GM13976 (cell line): ENCODE measurements around the gene COG5.

Experiments
- DNase-seq: peaks from one replicate; pipeline ENCODE4 v3.0.0; 2012; ENCODE audit warnings: low spot score
- CTCF ChIP-seq: IDR thresholded peaks from 2 replicates; pipeline ENCODE4 v1.5.1; 2012; ENCODE audit warnings: borderline replicate concordance, mild to moderate bottlenecking; ENCODE audit not compliant: insufficient read depth; ENCODE audit errors: extremely low read depth, missing control alignments, control extremely low read depth
- in situ Hi-C: fragments of 300-500 bp; cut with MboI; formaldehyde crosslinking; loops from one replicate; pipeline ENCODE4 v1.12.0; 2022; ENCODE audit warnings: low sequenced_read_pairs, mixed read lengths, inconsistent platforms; ENCODE audit not compliant: unreplicated experiment

COG5 gene

GRCh38 chr7:107527196-107527595 lies 36.5 kb downstream of the COG5 start:
- no peak for DNase-seq
- in situ Hi-C loops, result no loop called here
- no peak for TF ChIP-seq CTCF

GRCh38 chr7:107526672-107527071 lies 37.0 kb downstream of the COG5 start:
- in situ Hi-C loops, result no loop called here
- no peak for DNase-seq
- TF ChIP-seq CTCF, result no peak

GRCh38 chr7:107506674-107507339 lies 56.9 kb downstream of the COG5 start:
- no peak for DNase-seq

GRCh38 chr7:107505997-107506673 lies 57.6 kb downstream of the COG5 start:
- DNase-seq, result no peak
- no peak for TF ChIP-seq CTCF
- in situ Hi-C loops, result no loop called here

More at GRCh38 chr7:107506674-107507339, 56.9 kb downstream of the COG5 start:
- TF ChIP-seq CTCF, result no peak
- in situ Hi-C loops, result no loop called here

GRCh38 chr7:107505362-107505761 lies 58.4 kb downstream of the COG5 start:
- in situ Hi-C loops, result no loop called here
- no peak for DNase-seq
- TF ChIP-seq CTCF, result no peak

GRCh38 chr7:107503687-107504086 lies 60.0 kb downstream of the COG5 start:
- in situ Hi-C loops, result no loop called here
- TF ChIP-seq CTCF, result no peak
- DNase-seq, result no peak
